GM12874 (cell line): ENCODE data around the gene ADARB1.

Experiments
- TF ChIP-seq, protein P1 (sequence below): IDR thresholded peaks from 2 replicates; pipeline ENCODE4 v1.5.1; 2011; ENCODE audit warnings: low read depth, mild to moderate bottlenecking, control low read depth, low read length, moderate library complexity; ENCODE audit not compliant: insufficient read depth

Gene ADARB1

DNA sequence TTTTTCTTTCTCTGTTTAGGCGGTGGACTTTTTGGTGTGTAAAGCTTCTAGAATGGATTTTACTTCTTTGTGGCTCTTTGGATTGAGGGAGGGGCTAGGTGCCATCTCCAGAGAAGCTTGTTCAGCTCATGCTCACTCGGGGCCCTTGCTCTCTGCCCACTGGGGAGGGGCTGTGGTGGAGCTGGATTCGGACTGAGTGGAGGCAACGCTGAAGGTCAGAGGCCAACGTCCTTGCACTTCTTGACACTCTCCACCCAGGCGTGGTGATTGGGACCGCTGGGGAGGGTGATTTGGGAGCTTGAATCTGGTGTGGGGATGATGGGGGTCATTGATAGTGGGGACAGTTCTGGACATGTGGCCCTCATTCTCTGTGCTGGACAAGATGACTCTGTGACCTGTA lies 52.6 kb downstream of the ADARB1 start:
- TF ChIP-seq, protein P1, sequence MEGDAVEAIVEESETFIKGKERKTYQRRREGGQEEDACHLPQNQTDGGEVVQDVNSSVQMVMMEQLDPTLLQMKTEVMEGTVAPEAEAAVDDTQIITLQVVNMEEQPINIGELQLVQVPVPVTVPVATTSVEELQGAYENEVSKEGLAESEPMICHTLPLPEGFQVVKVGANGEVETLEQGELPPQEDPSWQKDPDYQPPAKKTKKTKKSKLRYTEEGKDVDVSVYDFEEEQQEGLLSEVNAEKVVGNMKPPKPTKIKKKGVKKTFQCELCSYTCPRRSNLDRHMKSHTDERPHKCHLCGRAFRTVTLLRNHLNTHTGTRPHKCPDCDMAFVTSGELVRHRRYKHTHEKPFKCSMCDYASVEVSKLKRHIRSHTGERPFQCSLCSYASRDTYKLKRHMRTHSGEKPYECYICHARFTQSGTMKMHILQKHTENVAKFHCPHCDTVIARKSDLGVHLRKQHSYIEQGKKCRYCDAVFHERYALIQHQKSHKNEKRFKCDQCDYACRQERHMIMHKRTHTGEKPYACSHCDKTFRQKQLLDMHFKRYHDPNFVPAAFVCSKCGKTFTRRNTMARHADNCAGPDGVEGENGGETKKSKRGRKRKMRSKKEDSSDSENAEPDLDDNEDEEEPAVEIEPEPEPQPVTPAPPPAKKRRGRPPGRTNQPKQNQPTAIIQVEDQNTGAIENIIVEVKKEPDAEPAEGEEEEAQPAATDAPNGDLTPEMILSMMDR, result no peak

DNA sequence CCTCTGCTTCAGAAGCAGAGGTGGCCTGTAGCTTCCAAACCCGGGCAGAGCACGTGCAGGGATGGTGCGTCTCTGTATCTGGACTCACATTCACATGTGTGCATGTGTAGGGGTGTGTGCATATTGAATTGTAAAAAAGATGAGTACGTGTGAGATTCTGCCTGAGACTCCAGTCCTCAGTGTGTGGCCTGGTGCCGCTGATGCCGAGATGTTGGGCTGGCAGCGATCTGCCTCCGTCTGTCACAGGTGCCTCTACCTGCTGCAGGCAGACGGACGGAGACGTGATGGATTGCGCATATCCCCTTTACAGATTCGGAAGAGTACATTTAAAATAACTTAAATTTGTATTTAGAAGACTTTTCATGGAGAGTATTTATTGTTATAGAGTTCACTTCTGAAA lies 53.6 kb downstream of the ADARB1 start:
- TF ChIP-seq, protein P1, result no peak

DNA sequence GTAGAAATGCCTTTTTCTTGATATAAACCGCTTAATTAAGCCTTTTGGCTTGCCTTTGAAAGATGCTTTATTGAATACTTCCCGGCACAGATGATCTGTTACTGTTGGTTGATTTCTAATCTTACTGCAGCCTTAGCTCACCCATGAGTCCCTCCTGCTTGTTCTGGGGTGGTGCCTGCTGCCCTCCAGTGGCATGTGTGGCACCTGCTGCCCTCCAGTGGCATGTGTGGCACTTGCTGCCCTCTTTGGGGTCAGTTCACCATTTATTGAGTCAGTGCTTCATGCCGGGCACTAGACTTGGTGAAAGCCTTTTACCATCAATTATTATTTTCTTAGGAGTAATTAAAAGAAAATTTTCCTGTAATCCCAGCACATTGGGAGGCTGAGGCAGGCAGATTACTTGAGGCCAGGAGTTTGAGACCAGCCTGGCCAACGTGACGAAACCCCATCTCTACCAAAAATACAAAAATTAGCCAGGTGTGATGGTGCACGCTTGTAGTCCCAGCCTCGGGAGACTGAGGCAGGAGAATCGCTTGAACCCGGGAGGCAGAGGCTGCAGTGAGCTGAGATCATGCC lies 54.3 kb downstream of the ADARB1 start:
- TF ChIP-seq, protein P1, result peak; percentile 93

DNA sequence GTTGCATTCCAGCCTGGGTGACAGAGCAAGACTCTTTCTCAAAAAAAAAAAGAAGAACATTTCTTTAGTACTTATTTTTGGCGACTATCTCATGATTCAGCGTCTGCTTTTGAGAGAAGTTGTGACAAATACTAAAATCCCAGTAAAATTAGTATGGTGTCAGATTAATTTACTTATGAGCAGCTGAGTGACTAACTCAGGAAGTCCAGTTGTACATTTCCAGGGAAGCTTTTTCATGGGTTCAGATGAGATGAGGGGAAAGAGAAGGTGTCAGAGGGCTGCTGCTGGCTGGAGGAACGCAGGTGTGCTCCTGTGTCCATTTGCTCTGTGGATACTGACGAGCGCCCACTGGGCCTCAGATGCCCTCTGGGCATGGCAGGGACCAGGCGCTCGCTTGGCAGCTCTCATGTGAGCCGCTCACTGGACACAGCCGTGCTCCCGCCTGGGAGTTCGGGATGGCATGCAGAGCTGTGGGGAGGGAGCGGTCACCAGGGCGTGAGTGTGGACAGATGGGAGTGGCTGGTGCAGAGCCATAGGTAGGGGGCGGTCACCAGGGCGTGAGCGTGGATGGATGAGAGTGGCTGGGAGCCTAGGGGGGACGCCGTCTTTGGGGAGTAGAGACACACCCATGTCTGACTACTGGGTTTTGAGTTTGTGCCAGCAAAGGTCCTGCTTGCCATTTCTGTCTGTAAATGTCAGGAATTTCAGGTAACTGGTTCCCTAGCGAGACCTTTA lies 55.0 kb downstream of the ADARB1 start:
- TF ChIP-seq, protein P1, result no peak

DNA sequence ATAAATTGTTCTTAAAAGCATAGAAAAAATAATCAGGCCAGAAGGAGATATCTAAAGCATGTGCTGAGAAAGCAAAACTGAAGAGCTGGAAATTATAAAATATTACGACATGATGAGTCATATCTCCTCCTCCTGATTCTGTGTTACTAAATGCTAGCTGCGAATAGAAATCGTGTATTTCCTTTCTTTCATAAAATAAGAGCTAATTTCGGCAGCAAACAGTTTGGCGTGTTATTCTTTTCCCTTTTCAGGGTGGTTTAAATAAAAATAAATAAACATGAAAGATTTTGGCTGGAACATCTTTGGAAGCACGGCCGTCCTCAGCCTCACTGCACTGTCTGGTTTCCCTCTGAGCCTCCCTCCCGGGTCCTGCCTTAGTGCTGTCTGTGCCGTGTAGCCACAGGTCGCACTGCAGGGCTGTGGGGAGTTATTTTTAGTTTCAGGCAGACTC lies 56.0 kb downstream of the ADARB1 start:
- TF ChIP-seq, protein P1, result no peak

DNA sequence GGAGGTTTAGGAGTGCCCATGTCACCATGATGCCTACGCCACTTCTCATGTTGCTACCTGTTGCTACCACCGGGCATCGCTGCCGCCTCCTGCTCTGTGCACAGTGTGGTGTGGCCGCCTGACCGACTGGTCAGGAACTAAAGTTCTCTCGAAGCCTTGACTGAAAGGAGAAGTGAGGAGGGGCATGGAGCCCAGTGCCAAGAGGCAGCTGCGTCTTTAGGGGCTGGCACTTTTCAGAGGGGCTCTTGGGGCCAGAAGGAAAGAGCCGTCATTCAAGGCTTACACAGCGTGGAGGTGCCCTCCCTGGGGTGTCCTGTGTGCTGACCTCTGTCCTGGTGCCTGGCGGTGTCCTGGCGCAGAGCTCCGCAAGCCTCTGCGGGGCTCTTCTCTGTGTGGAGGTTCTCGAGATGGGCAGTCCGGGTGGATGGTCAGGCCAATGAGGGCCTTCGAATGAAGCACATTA lies 57.2 kb downstream of the ADARB1 start:
- TF ChIP-seq, protein P1, result no peak

DNA sequence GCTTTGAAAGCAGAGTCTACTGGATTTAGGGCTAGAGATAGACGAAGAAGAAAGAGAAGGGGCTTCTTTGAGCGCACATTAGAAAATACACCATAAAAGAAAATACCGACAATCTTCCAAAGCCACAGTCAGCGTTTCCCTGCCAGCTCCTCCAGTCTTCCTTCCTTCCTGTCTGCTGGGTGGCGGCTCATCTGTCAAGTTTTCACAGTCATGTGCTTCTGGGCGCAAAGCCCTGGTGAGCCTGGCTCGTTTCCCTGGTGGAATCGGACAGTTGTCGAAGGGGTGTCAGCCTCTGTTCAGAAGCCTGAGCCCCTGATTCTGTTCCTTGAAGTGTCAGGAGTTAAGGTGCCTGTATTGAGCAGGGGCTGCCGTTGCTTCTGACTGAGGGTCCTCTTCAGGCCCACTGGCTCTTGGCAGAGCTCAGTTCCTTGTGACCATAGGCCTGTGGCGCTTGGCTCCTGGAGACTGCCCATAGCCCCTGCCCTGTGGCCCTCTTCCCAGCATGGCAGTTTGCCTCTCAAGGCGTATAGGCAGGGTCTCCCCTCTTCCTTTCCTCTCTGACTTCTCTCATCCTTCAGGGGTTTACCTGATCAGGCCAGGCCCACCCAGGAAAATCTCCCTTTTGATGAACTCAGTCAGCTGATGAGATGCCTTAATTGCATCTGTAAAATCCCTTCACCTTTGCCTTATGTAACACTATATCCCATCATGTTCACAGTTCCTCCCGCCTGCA lies 58.6 kb downstream of the ADARB1 start:
- TF ChIP-seq, protein P1, result no peak
